HCT116 (cell line): ENCODE results near the gene SMPX. TPM values are rescaled to one million over a fixed set of nuclear protein-coding genes. Genes with fewer than 3 reads are reported as not detected.

ENCODE experiments used
- ATAC-seq: fragments of 200-7000 bp; cut with Tn5 transposase; 2 replicates; pipeline ENCODE4 v1.9.1; 2020; ENCODE audit warnings: mild to moderate bottlenecking, moderate library complexity
- BruUV-seq: library from RNA; stranded (reverse); fragments of 400-500 nt; replicated peaks from 2 replicates; lab custom pipeline; 2021; lab: Mats Ljungman, UMichigan
- CTCF ChIA-PET: fragments of 300-600 bp; sonication (Branson Sonifier 250); formaldehyde crosslinking; loops from one replicate; lab custom pipeline; 2021; ENCODE audit warnings: antibody characterized with exemption; lab: Charles Lee
- POLR2A ChIA-PET: fragments of 300-600, 350-600 bp; sonication (Branson Sonifier 250); formaldehyde crosslinking; loops from one replicate; lab custom pipeline; 2021; ENCODE audit warnings: antibody characterized with exemption; lab: Charles Lee
- RAD21 ChIA-PET, 2 experiments: fragments of 300-600 bp; sonication (Branson Sonifier 250); formaldehyde crosslinking; loops; one replicate each; lab custom pipeline; 2023; ENCODE audit warnings: low total read pairs in 2 of 2; ENCODE audit not compliant: uncharacterized antibody in 2 of 2, unreplicated experiment in 2 of 2, low non-redundant PET in 1 of 2; lab: Charles Lee
- DNase-seq: peaks from one replicate; pipeline ENCODE4 v3.0.0-alpha.2; 2010; ENCODE audit warnings: low read depth, low spot score
- H2AFZ ChIP-seq: fragments of 200-600 bp; shearing (Covaris generic), sonication (generic); 2 replicates; pipeline ENCODE4 v1.6.1; 2017; ENCODE audit warnings: low read depth, mixed run types, mixed read lengths, antibody characterized with exemption, low read length; ENCODE audit not compliant: poor library complexity, severe bottlenecking
- H3K27ac ChIP-seq: 2 replicates; pipeline ENCODE4 v1.5.1; 2012; ENCODE audit warnings: low read depth, low read length
- H3K27me3 ChIP-seq: fragments of 200-600 bp; sonication (generic); 2 replicates; pipeline ENCODE4 v1.6.1; 2016; ENCODE audit warnings: mixed run types, low read length, mixed read lengths; ENCODE audit not compliant: insufficient read depth
- H3K36me3 ChIP-seq, 2 experiments: fragments of 200-500 bp in 1 of 2; fragments of 200-600 bp in 1 of 2; sonication (Bioruptor generic) in 1 of 2; sonication (generic) in 1 of 2; 2 replicates each; pipeline versions ENCODE4 v1.5.1 to v1.6.1; 2014 to 2016; ENCODE audit warnings: low read length in 2 of 2, inconsistent platforms in 1 of 2, mixed read lengths in 1 of 2, mixed run types in 1 of 2; ENCODE audit not compliant: insufficient read depth in 2 of 2, control insufficient read depth in 1 of 2
- H3K4me1 ChIP-seq, 2 experiments: fragments of 200-600 bp in 1 of 2; sonication (generic) in 1 of 2; 2 replicates each; pipeline versions ENCODE4 v1.5.1 to v1.6.1; 2012 to 2017; ENCODE audit warnings: low read length in 2 of 2, inconsistent platforms in 1 of 2, mild to moderate bottlenecking in 1 of 2, mixed read lengths in 1 of 2, mixed run types in 1 of 2, moderate library complexity in 1 of 2; ENCODE audit not compliant: insufficient read depth in 2 of 2, control insufficient read depth in 1 of 2
- H3K4me2 ChIP-seq: fragments of 200-600 bp; sonication (generic); 2 replicates; pipeline ENCODE4 v1.6.1; 2017; ENCODE audit warnings: mixed run types, low read length, mixed read lengths
- H3K4me3 ChIP-seq, 2 experiments: fragments of 200-600 bp in 1 of 2; sonication (generic) in 1 of 2; replicated peaks in 1 of 2; 2 replicates each; pipeline ENCODE4 v1.5.1; 2011 to 2016; ENCODE audit warnings: low read length in 2 of 2, control low read depth in 1 of 2, low read depth in 1 of 2, mild to moderate bottlenecking in 1 of 2, mixed read lengths in 1 of 2, mixed run types in 1 of 2
- H3K79me2 ChIP-seq: fragments of 200-600 bp; sonication (generic); 2 replicates; pipeline ENCODE4 v1.6.1; 2017; ENCODE audit warnings: mild to moderate bottlenecking, mixed run types, low read length, moderate library complexity, mixed read lengths; ENCODE audit not compliant: insufficient read depth
- H3K9ac ChIP-seq: fragments of 200-600 bp; sonication (generic); 2 replicates; pipeline ENCODE4 v1.6.1; 2016; ENCODE audit warnings: low read length, mixed read lengths
- H3K9me2 ChIP-seq: fragments of 200-600 bp; sonication (generic), shearing (Covaris generic); 2 replicates; pipeline ENCODE4 v1.6.1; 2017; ENCODE audit warnings: mixed run types, mild to moderate bottlenecking, moderate library complexity; ENCODE audit not compliant: insufficient read depth
- H3K9me3 ChIP-seq, 2 experiments: fragments of 200-500 bp in 1 of 2; fragments of 200-600 bp in 1 of 2; sonication (Bioruptor generic) in 1 of 2; sonication (generic) in 1 of 2; 2 replicates each; pipeline ENCODE4 v1.6.1; 2014 to 2017; ENCODE audit warnings: low read length in 2 of 2, mixed read lengths in 2 of 2, inconsistent platforms in 1 of 2, low read depth in 1 of 2, mild to moderate bottlenecking in 1 of 2, mixed run types in 1 of 2, moderate library complexity in 1 of 2; ENCODE audit not compliant: control insufficient read depth in 1 of 2, insufficient read depth in 1 of 2
- H4K20me1 ChIP-seq: fragments of 200-600 bp; sonication (generic), shearing (Covaris generic); 2 replicates; pipeline ENCODE4 v1.6.1; 2017; ENCODE audit warnings: mixed run types, mild to moderate bottlenecking, moderate library complexity; ENCODE audit not compliant: insufficient read depth
- CBX3 ChIP-seq: IDR thresholded peaks from 2 replicates; pipeline ENCODE4 v1.6.1; 2012; ENCODE audit warnings: low read depth
- CEBPB ChIP-seq: IDR thresholded peaks from 2 replicates; pipeline ENCODE4 v1.6.1; 2012; ENCODE audit warnings: low read depth
- EGR1 ChIP-seq: IDR thresholded peaks from 2 replicates; pipeline ENCODE4 v1.6.1; 2012; ENCODE audit warnings: low read depth
- EZH2 ChIP-seq: fragments of 200-600 bp; sonication (generic); IDR thresholded peaks from 2 replicates; pipeline ENCODE4 v1.6.1; 2017; ENCODE audit warnings: antibody characterized with exemption, mixed run types
- EZH2phosphoT487 ChIP-seq: fragments of 200-600 bp; IDR thresholded peaks from 2 replicates; pipeline ENCODE4 v1.6.1; 2018; ENCODE audit warnings: antibody characterized with exemption, borderline replicate concordance
- FOSL1 ChIP-seq: IDR thresholded peaks from 2 replicates; pipeline ENCODE4 v1.6.1; 2012; ENCODE audit warnings: low read depth
- POLR2A ChIP-seq: IDR thresholded peaks from 2 replicates; pipeline ENCODE4 v1.7.0; 2011; ENCODE audit warnings: borderline replicate concordance; ENCODE audit not compliant: insufficient read depth, insufficient read length; ENCODE audit errors: extremely low read depth
- SP1 ChIP-seq: IDR thresholded peaks from 2 replicates; pipeline ENCODE4 v1.6.1; 2012; ENCODE audit warnings: low read depth
- TCF7L2 ChIP-seq: IDR thresholded peaks from 2 replicates; pipeline ENCODE4 v1.7.0; 2011; ENCODE audit warnings: borderline replicate concordance, inconsistent platforms; ENCODE audit not compliant: insufficient read depth, insufficient read length; ENCODE audit errors: extremely low read depth
- YY1 ChIP-seq: IDR thresholded peaks from 2 replicates; pipeline ENCODE4 v1.6.1; 2011; ENCODE audit warnings: low read length, low read depth, moderate library complexity, mild to moderate bottlenecking; ENCODE audit not compliant: insufficient replicate concordance; ENCODE audit errors: extremely low read depth
- ZNF274 ChIP-seq: fragments of 200-500 bp; sonication (Bioruptor generic); IDR thresholded peaks from 2 replicates; pipeline ENCODE4 v1.6.1; 2014; ENCODE audit warnings: mild to moderate bottlenecking, low read depth, low read length, inconsistent platforms
- intact Hi-C: fragments of 100-400 bp; cut with micrococcal nuclease; formaldehyde crosslinking; loops from 2 replicates; pipeline ENCODE4 v1.10.0; 2022
- total RNA-seq: library from RNA; stranded (reverse); gene quantifications from one replicate; pipeline ENCODE4 v1.2.1, GENCODE V29; 2021; ENCODE audit not compliant: unreplicated experiment
- TF ChIP-seq, protein P1 (sequence below): IDR thresholded peaks from 2 replicates; pipeline ENCODE4 v1.6.1; 2012
- TF ChIP-seq, protein P2 (sequence below): IDR thresholded peaks from 2 replicates; pipeline ENCODE4 v1.6.1; 2012

Gene SMPX
- total RNA-seq, 1 experiment from 2014 or later, result 0.59 TPM

DNA sequence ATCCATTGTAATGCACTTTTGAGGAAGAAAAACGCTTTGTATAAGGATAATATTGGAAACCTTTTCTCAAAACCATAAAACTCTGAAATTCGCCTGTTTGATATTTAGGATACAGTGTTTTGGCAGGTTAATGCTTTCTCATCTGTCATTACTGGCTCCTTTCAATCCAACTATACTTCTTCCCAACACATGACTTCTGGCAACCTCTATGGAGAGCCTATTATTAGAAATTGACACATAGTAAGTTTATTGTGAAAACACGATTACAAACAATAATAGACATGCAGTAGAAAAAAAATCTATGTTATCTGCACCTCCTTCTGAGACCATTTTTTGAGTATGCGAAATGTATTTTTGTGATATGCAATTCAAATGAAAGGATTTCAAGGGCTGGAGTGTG lies 95.2 kb downstream of the SMPX start:
- H3K9me2 ChIP-seq, result no peaks in the 10 kb centered on the region
- no peak overlapping the region for H3K9ac ChIP-seq
- intact Hi-C loops, result no loop called here
- H3K9me3 ChIP-seq, result no peaks in the 10 kb centered on the region
- no peaks in the 10 kb centered on the region for H3K27me3 ChIP-seq
- no peak for DNase-seq
- ChIA-PET CTCF (no interaction called here), RAD21 (no interaction called here), POLR2A (no interaction called here)
- no peak overlapping the region for H2AFZ ChIP-seq
- BruUV-seq, result no TSS peak
- ATAC-seq, result no peak
- H3K27ac ChIP-seq, result no peak overlapping the region
- no peaks in the 10 kb centered on the region for H3K36me3 ChIP-seq
- H3K4me3 ChIP-seq, result no peak overlapping the region
- no peak for TF ChIP-seq CBX3
- no peak for TF ChIP-seq SP1
- TF ChIP-seq YY1, result no peak
- TF ChIP-seq CEBPB, result no peak
- TF ChIP-seq, protein P1, sequence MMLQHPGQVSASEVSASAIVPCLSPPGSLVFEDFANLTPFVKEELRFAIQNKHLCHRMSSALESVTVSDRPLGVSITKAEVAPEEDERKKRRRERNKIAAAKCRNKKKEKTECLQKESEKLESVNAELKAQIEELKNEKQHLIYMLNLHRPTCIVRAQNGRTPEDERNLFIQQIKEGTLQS, result no peak
- no peak for TF ChIP-seq EZH2phosphoT487
- no peak for TF ChIP-seq EZH2
- no peak for TF ChIP-seq POLR2A
- TF ChIP-seq, protein P2, sequence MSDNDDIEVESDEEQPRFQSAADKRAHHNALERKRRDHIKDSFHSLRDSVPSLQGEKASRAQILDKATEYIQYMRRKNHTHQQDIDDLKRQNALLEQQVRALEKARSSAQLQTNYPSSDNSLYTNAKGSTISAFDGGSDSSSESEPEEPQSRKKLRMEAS, result no peak
- no peak for TF ChIP-seq ZNF274
- TF ChIP-seq FOSL1, result no peak
- TF ChIP-seq TCF7L2, result no peak
- TF ChIP-seq EGR1, result no peak
- no peak overlapping the region for H3K4me2 ChIP-seq
- H3K79me2 ChIP-seq, result no peaks in the 10 kb centered on the region
- no peaks in the 10 kb centered on the region for H3K4me1 ChIP-seq
- no peaks in the 10 kb centered on the region for H4K20me1 ChIP-seq

DNA sequence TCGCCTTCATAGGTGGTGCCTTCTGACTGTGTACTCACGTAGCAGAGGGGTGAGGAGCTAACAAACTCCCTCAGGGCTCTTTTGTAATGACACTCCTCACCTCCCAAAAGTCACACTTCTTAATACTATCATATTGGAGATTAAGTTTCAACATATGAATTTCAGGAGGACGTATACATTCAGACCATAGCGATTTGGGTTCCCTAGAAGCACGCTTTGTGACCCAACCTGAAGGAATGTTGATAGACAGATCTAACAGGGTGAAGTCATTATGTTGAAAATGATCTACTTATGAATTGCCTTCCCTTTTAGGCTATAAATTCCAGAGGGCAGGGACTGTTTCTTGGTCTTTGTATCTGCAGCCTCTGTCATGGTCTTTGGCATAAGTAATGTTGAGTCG lies 96.6 kb downstream of the SMPX start:
- Histone ChIP-seq H3K36me3 (no peaks in the 10 kb centered on the region), H2AFZ (no peak overlapping the region), H3K79me2 (no peaks in the 10 kb centered on the region), H3K9me2 (no peaks in the 10 kb centered on the region), H3K9me3 (no peaks in the 10 kb centered on the region), H3K27ac (no peak overlapping the region), H3K27me3 (no peaks in the 10 kb centered on the region), H3K4me3 (no peak overlapping the region), H3K4me1 (no peaks in the 10 kb centered on the region), H3K4me2 (no peak overlapping the region), H4K20me1 (no peaks in the 10 kb centered on the region), H3K9ac (no peak overlapping the region)
- CTCF ChIA-PET, result no interaction called here
- no TSS peak for BruUV-seq
- no peak for ATAC-seq
- intact Hi-C loops, result no loop called here
- no peak for TF ChIP-seq CBX3
- RAD21 ChIA-PET, result no interaction called here
- POLR2A ChIA-PET, result no interaction called here
- no peak for DNase-seq
